SJSA1 (cell line): ENCODE results near the gene CD2AP. TPM values are rescaled to one million over a fixed set of nuclear protein-coding genes. Genes with fewer than 3 reads are reported as not detected.
A peak's percentile ranks its signal among the peaks of the same experiment; 100 is the strongest.

Experiments
- DNase-seq, 2 experiments: peaks; one replicate each; pipeline ENCODE4 v3.0.0-alpha.2; 2015 to 2020; ENCODE audit warnings: low spot score in 2 of 2, low read depth in 1 of 2
- H3K27ac ChIP-seq: fragments of 250-450 bp; sonication (Bioruptor Pico); 2 replicates; pipeline ENCODE4 v1.5.1; 2020; ENCODE audit warnings: mild to moderate bottlenecking, moderate library complexity
- H3K27me3 ChIP-seq: fragments of 250-450 bp; sonication (Bioruptor Pico); replicated peaks from 2 replicates; pipeline ENCODE4 v1.5.1; 2020; ENCODE audit warnings: mild to moderate bottlenecking, moderate library complexity
- H3K36me3 ChIP-seq: fragments of 250-450 bp; sonication (Bioruptor Pico); 2 replicates; pipeline ENCODE4 v1.5.1; 2020; ENCODE audit warnings: mild to moderate bottlenecking
- H3K4me1 ChIP-seq: fragments of 250-450 bp; sonication (Bioruptor Pico); replicated peaks from 2 replicates; pipeline ENCODE4 v1.6.1; 2021; ENCODE audit warnings: mild to moderate bottlenecking
- H3K4me3 ChIP-seq: fragments of 250-450 bp; sonication (Bioruptor Pico); 2 replicates; pipeline ENCODE4 v1.5.1; 2020; ENCODE audit warnings: mild to moderate bottlenecking
- H3K9me3 ChIP-seq: fragments of 250-450 bp; sonication (Bioruptor Pico); replicated peaks from 2 replicates; pipeline ENCODE4 v1.5.1; 2020; ENCODE audit warnings: mild to moderate bottlenecking
- total RNA-seq: library from RNA; depleted of rRNA; stranded (reverse); fragments of >200 nt; shearing (Covaris generic); gene quantifications from 2 replicates; pipeline ENCODE4 v1.2.3, GENCODE V29; 2014

The CD2AP gene
- total RNA-seq, 1 experiment from 2014 or later: 28.9 TPM

GRCh38 chr6:47451162-47451561, 26.4 kb upstream of the CD2AP start:
- no peak overlapping the region for H3K27ac ChIP-seq
- H3K4me1 ChIP-seq: no peaks in the 10 kb centered on the region
- H3K9me3 ChIP-seq: no peaks in the 10 kb centered on the region
- H3K36me3 ChIP-seq: no peaks in the 10 kb centered on the region
- DNase-seq: no peak
- no peaks in the 10 kb centered on the region for H3K27me3 ChIP-seq
- H3K4me3 ChIP-seq: no peak overlapping the region

GRCh38 chr6:47452899-47453298, 24.7 kb upstream of the CD2AP start:
- Histone ChIP-seq H3K27me3 (no peaks in the 10 kb centered on the region), H3K36me3 (no peaks in the 10 kb centered on the region), H3K9me3 (no peaks in the 10 kb centered on the region), H3K27ac (no peak overlapping the region), H3K4me1 (no peaks in the 10 kb centered on the region), H3K4me3 (no peak overlapping the region)
- no peak for DNase-seq

GRCh38 chr6:47453372-47453936, 24.1 kb upstream of the CD2AP start:
- H3K27ac ChIP-seq: no peak overlapping the region
- H3K36me3 ChIP-seq: no peaks in the 10 kb centered on the region
- H3K4me1 ChIP-seq: no peaks in the 10 kb centered on the region
- H3K4me3 ChIP-seq: no peak overlapping the region
- no peaks in the 10 kb centered on the region for H3K9me3 ChIP-seq
- H3K27me3 ChIP-seq: no peaks in the 10 kb centered on the region
- DNase-seq: no peak

GRCh38 chr6:47454713-47455396, 22.7 kb upstream of the CD2AP start:
- DNase-seq: no peak
- Histone ChIP-seq H3K4me3 (no peak overlapping the region), H3K36me3 (no peaks in the 10 kb centered on the region), H3K9me3 (no peaks in the 10 kb centered on the region), H3K4me1 (no peaks in the 10 kb centered on the region), H3K27ac (no peak overlapping the region), H3K27me3 (no peaks in the 10 kb centered on the region)

- Histone ChIP-seq H3K4me3 (no peak overlapping the region), H3K27me3 (no peaks in the 10 kb centered on the region), H3K9me3 (no peaks in the 10 kb centered on the region), H3K4me1 (no peaks in the 10 kb centered on the region), H3K36me3 (no peaks in the 10 kb centered on the region), H3K27ac (no peak overlapping the region)
- no peak for DNase-seq
These were observed 21.9 kb upstream of the CD2AP start for GRCh38 chr6:47455533-47456209.

GRCh38 chr6:47456536-47456975, 21.0 kb upstream of the CD2AP start:
- Histone ChIP-seq H3K27me3 (no peaks in the 10 kb centered on the region), H3K4me1 (no peaks in the 10 kb centered on the region), H3K9me3 (no peaks in the 10 kb centered on the region), H3K36me3 (no peaks in the 10 kb centered on the region), H3K4me3 (no peak overlapping the region), H3K27ac (no peak overlapping the region)
- no peak for DNase-seq

GRCh38 chr6:47457370-47457769, 20.2 kb upstream of the CD2AP start:
- Histone ChIP-seq H3K36me3 (no peaks in the 10 kb centered on the region), H3K4me1 (no peaks in the 10 kb centered on the region), H3K27me3 (no peaks in the 10 kb centered on the region), H3K4me3 (no peak overlapping the region), H3K9me3 (no peaks in the 10 kb centered on the region), H3K27ac (no peak overlapping the region)
- no peak for DNase-seq

- DNase-seq: no peak
- H3K27ac ChIP-seq: no peak overlapping the region
- H3K4me3 ChIP-seq: no peak overlapping the region
- H3K4me1 ChIP-seq: no peaks in the 10 kb centered on the region
- H3K9me3 ChIP-seq: no peaks in the 10 kb centered on the region
- H3K27me3 ChIP-seq: no peaks in the 10 kb centered on the region
- H3K36me3 ChIP-seq: no peaks in the 10 kb centered on the region
These were observed 13.5 kb upstream of the CD2AP start for GRCh38 chr6:47464052-47464451.

GRCh38 chr6:47465117-47465516, 12.5 kb upstream of the CD2AP start:
- Histone ChIP-seq H3K4me1 (no peaks in the 10 kb centered on the region), H3K9me3 (no peaks in the 10 kb centered on the region), H3K36me3 (no peaks in the 10 kb centered on the region), H3K27ac (no peak overlapping the region), H3K4me3 (no peak overlapping the region), H3K27me3 (no peaks in the 10 kb centered on the region)
- DNase-seq: no peak

GRCh38 chr6:47471911-47472310, 5.7 kb upstream of the CD2AP start:
- H3K27me3 ChIP-seq: no peaks in the 10 kb centered on the region
- no peaks in the 10 kb centered on the region for H3K4me1 ChIP-seq
- DNase-seq: no peak
- no peaks in the 10 kb centered on the region for H3K9me3 ChIP-seq
- H3K36me3 ChIP-seq: no peaks in the 10 kb centered on the region
- no peak overlapping the region for H3K27ac ChIP-seq
- H3K4me3 ChIP-seq: no peak overlapping the region

- H3K9me3 ChIP-seq: no peaks in the 10 kb centered on the region
- H3K36me3 ChIP-seq: peaks cover 6% of the 10 kb centered on the region; the same call in 1 of the 2 replicates
- no peak overlapping the region for H3K27ac ChIP-seq
- DNase-seq: no peak
- H3K4me1 ChIP-seq: no peaks in the 10 kb centered on the region
- no peaks in the 10 kb centered on the region for H3K27me3 ChIP-seq
- no peak overlapping the region for H3K4me3 ChIP-seq
These were observed 3.7 kb upstream of the CD2AP start for GRCh38 chr6:47473791-47474346.

GRCh38 chr6:47475319-47475816, 2.2 kb upstream of the CD2AP start:
- no peaks in the 10 kb centered on the region; the same call in none of the 2 replicates for H3K4me1 ChIP-seq

GRCh38 chr6:47476781-47477496, 650 bp upstream of the CD2AP start:
- H3K36me3 ChIP-seq: peaks cover 6% of the 10 kb centered on the region; the same call in 1 of the 2 replicates
- H3K27ac ChIP-seq: no peak overlapping the region; the same call in 1 of the 2 replicates
- no peak for DNase-seq

More at GRCh38 chr6:47475319-47475816, 2.2 kb upstream of the CD2AP start:
- Histone ChIP-seq H3K27me3 (no peaks in the 10 kb centered on the region), H3K4me3 (no peak overlapping the region), H3K27ac (no peak overlapping the region), H3K36me3 (peaks cover 6% of the 10 kb centered on the region; the same call in 1 of the 2 replicates), H3K9me3 (no peaks in the 10 kb centered on the region)
- DNase-seq: no peak

More at GRCh38 chr6:47476781-47477496, 650 bp upstream of the CD2AP start:
- no peaks in the 10 kb centered on the region for H3K9me3 ChIP-seq
- no peaks in the 10 kb centered on the region for H3K27me3 ChIP-seq
- H3K4me1 ChIP-seq: no peaks in the 10 kb centered on the region; the same call in none of the 2 replicates
- H3K4me3 ChIP-seq: peak overlapping the region; percentile 73
